GM19099 (cell line): ENCODE data around the gene ABCF2.

Experiments used
- POLR2A ChIP-seq: IDR thresholded peaks from 3 replicates; pipeline ENCODE4 v1.6.1; 2011; ENCODE audit warnings: low read depth; ENCODE audit not compliant: insufficient read length; ENCODE audit errors: extremely low read depth

Gene ABCF2

DNA sequence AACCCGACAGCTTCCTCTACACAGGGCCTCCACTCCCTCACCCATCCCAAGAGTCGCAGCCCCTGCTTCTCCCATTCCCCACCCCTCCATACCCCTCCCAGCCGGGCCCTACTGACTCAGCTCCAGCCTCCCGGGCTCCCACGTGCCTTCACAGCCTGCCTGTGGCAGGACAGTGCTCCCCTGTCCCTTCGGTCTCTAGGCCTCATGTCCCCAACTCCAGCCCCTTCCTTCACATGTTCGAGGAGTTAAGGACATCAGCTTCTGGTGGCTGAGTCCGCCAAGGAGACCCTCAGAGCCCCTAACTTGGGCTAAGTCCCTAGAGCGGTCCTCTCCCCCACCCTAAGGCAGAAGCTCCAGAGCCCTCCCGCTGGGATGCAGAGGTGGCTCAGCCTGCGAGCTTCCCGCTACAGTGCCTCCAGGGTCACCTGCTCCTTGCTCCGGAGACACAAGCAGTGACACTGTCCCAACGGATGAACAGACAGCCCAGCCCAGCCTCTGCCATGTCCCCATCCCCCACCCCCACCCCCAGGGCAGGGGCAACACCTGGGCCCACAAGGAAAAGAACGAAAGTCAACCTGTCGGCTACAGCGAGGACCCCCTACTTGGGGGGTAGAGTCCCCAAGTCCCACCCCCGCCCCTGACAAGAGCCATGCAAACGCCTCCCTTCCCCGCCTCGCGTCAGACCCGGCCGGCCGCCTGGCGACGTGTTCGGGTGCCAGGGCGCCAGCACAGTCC, 20.8 kb upstream of the ABCF2 start:
- no peak for TF ChIP-seq POLR2A

DNA sequence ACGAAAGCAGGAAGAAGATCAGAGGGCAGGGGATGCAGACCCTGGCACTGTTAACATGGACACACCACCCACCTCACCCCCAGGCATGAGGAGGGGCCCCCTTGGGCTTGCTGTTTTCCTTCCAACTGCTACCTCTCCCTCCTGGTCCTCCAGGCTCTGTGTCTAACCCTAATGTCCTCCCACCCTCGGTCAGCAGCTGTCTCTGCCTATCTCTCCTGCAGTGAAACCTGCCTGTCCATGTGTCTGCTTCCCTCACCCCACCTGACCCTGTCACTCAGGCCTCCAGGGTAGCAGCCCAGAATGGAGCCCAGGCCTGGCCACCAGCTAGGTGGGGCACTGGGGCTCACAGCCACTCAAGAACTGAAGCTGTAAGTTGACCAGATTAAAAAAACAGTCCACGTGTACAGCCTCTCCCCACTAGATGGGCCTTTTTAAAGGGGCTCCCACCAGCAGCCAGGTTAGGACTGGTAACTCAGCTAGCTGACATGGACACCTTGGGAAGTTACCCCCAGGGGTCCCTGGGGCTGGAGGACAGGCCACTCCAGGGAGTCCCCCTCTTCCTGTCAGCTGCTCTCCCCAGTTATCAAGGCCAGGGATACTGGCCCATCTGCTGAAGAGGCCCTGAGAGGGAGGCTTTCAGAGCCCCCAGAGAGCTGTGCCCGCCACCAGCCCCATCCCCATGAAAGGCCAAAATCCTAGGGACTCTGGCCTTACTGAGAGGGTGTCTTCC, 20.0 kb upstream of the ABCF2 start:
- no peak for TF ChIP-seq POLR2A

DNA sequence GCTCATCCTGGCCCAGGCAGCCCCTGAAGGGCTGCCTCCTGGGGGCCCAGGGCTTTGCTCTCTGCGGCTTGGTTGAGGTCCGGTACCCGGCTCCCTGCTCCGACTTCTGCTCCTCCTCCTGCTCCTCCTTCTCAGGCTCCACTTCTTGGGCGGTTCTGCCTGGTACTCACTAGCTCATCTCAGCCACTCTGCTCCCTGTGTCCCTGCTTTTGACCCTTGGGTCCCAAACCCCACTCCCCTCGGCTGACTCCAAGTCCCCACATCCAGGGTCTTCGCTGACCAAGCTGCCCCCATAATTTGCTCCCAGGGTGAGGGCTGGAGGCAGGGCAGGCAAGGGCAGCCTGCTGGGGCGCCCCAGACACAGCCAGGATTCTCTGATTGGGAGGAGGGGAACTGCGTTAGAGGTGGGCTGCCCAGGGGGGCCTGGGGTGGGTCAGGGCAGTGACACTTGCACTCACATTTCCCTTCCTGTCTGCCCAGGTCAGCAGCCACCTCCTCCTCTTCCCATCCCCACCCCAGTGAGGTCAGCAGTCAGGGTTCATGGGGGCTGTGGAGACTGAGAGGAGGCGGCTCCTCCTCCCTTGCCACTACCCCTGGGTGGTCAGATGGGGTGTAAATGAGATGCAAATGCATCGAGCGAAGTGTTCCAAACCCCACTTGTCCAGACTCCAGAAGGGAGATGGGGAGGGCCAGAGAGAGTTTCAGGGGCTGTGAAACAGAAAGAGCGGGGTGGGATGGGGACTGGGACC, 19.3 kb upstream of the ABCF2 start:
- no peak for TF ChIP-seq POLR2A

GRCh38 chr7:151245360-151246101, 18.5 kb upstream of the ABCF2 start:
- TF ChIP-seq POLR2A, result no peak

GRCh38 chr7:151244841-151245346, 17.9 kb upstream of the ABCF2 start:
- TF ChIP-seq POLR2A, result no peak

DNA sequence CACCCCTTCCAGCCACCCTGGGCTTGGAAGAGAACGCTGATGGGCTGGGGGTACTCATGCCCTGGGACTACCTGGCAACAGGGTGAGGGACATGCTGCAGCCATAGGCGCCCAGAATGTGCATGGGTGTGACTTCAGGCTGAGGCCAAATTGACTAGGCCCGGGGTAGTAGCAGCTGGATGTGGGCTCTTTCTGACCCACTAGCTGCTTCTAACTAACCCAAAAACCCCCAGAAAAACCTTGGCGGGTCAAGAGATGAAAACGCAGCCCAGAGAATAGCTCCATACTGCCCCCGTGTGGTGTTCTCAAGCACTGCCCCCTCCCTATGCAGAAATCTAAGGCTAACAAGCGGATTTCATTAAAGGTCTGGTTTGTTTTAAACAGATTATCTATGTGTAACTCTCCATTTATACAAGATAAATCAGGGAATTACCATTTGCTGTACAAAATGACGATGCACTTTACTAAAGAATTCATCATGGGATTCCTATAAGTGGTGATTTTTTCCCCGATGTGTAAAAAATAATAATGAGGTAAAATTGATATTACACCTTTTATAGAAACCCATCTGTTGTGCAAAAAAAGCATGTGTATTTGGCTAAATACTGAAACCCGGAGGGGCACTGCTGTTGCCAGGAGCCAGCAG, 17.3 kb upstream of the ABCF2 start:
- no peak for TF ChIP-seq POLR2A

GRCh38 chr7:151243408-151244195, 16.6 kb upstream of the ABCF2 start:
- no peak for TF ChIP-seq POLR2A

- TF ChIP-seq POLR2A, result no peak
Observed at GRCh38 chr7:151243045-151243349, 16.0 kb upstream of the ABCF2 start.

DNA sequence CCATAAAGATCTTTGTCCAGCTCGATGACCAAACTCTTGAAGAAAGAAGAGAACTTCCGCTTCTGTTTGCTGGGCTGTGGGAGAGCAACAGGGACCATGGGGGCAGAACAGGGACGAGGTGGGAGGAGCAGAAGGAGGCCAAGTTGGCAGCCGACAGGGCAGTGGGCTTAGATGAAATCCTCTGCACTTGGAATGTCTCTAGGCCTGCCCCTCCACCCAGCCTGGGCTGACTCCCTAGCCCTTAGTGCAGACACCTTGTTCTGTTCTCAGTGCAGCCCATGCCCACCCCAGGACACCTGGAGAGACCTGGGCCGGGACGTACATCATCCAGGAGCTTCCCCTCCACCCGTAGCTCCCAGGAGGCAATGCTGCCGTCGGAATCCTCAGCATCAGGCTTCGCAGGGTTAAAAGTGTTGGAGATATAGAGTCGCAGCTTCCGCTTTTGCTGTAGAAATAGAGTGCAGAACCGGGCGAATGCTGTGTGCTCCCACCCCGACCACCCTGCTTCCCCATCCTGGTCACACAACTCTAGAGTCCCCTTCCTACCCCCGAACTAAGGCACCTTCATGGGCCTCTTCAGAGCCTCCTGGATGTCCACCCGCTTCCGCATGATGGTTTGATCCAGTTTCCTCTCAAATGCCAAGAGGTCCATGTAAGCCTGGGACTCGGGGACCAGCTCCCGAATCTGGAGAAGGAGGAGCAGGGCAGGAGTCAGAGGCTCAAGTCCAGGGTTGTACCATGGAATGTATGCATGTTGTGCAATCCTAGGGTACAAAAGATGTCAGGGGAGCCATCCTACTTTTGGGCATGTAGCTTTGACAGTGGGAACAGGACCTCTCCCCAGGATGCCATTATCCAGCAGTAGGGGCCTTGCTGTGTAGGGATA, 15.4 kb upstream of the ABCF2 start:
- TF ChIP-seq POLR2A, result no peak

DNA sequence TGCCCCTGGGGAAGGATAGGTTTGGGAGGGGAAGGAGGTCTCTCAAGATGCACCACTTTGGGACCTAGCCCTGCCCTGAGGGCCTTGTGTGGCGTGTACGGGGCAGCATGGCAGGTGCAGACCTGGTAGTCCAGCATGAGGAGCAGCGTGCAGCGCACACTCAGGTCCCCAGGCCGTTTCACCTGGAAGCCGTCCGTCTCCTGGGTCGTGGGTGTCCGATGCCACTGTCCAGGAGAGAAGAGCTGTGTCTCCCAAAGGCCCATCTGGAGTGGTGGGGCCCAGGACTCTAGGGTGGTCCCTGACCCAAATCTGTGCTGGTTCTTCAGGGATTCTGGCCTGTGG, 14.7 kb upstream of the ABCF2 start:
- TF ChIP-seq POLR2A, result no peak

DNA sequence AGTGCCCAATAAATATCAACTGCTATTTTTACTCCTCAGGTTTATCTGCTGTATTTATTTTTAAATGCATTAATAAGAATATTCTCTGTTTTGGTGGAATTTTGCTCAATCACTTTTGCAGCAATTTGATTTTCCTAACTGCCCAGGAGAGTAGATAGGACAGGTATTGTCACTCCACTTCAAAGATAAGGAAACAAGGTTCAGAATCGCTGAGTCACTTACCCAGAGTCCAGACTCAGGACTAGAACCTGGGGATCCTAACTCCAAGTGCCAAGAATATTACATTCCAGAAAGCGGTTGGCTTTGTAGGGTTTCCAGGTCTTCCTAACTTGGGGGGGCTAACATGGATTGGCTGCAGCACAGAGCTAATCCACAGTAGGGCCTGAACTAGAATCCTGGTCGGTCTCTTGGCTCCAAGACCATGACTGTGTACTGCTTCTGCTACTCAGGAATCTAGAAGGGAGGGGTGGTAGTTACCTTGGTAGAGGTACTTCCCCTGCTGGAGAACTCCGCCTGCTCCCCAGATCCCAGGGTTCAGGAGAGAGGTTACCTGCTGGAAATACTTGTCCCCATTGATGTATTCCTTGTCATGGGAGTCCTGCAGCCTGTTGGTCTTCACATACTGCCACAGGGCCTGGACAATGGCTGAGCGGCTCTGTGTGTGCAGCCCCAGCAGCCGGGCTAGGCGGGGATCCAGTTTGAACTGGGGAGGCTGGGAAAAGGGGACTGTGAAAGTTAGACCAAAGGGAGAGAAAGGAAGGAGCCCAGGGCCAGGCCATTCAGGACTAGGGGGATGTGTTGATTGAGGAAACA, 14.1 kb upstream of the ABCF2 start:
- TF ChIP-seq POLR2A, result no peak

DNA sequence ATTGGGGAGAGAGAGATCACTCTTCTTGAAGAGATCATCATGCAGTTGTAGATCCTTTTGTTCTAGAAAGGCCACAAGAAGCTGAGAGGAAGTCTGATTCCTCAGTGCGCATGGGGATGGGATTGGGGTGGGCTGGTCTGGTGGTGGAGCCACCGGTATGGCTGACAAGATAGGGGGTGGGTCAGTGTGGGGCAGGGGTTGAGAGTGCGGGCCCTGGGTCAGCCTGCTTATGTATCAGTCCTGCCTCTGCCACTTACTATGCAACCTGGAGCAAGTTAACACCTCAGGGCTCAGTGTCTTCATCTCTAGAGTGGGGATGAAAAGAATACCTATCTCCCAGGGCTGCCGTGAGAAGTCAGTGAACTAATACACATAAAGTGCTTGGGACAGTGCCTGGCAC, 13.5 kb upstream of the ABCF2 start:
- TF ChIP-seq POLR2A, result no peak
